Rectal smooth muscle tissue (tissue), 1 donor: ENCODE data around the gene MAST4.

Experiments
- H3K27ac ChIP-seq: one replicate; pipeline ENCODE4 v1.7.0; 2013; ENCODE audit warnings: low read depth, low read length, inconsistent platforms
- H3K27me3 ChIP-seq: one replicate; pipeline ENCODE4 v1.7.0; 2013; ENCODE audit warnings: low read length; ENCODE audit not compliant: control insufficient read depth, insufficient read depth
- H3K36me3 ChIP-seq: one replicate; pipeline ENCODE4 v1.7.0; 2013; ENCODE audit warnings: low read length; ENCODE audit not compliant: control insufficient read depth, insufficient read depth
- H3K4me1 ChIP-seq: one replicate; pipeline ENCODE4 v1.7.0; 2013; ENCODE audit warnings: low read length; ENCODE audit not compliant: control insufficient read depth, insufficient read depth
- H3K4me3 ChIP-seq: one replicate; pipeline ENCODE4 v1.7.0; 2013; ENCODE audit warnings: low read length
- H3K9ac ChIP-seq: one replicate; pipeline ENCODE4 v1.7.0; 2013; ENCODE audit warnings: low read length

MAST4 gene

DNA sequence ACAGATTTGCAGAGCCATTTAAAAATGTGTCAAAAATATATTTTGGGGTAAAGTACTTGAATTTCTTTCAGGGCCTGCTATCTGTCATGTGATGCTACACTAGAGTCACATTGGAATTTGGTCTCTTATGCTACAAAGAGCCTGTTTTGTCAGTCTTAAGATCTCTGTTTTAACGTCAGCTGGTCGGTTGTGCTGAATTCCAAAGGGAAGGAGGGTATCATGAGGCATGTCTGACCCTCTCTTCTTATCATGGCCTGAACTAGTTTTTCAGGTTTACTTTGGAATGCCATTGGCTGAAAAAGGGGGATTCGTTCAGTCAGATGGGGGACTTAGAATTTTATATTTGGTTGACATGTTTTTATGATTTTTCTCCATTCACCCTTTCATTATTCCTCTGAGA lies 309.8 kb downstream of the MAST4 start:
- Histone ChIP-seq H3K4me1 (no peaks in the 10 kb centered on the region), H3K4me3 (no peak overlapping the region), H3K27me3 (no peaks in the 10 kb centered on the region), H3K9ac (no peak overlapping the region), H3K36me3 (no peaks in the 10 kb centered on the region), H3K27ac (no peak overlapping the region)

DNA sequence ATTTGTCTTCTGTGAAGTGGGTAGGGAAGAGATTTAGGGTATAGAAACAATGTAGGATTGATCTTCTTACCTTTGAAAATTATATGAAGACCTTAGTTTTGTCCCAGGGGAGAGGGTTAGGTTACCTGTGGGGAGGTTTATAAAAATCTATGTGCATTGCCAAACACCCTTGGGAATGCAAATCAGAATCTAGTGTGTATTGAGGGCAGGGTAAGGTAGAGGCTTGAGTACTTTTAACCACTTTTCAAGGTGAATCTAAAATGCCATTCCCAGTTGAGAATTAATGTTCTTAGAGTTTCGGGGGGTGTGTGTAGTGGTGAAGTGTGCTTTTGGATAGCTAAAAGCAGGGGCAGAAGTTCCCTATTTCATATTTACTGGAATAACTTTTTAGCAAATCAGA lies 312.0 kb downstream of the MAST4 start:
- Histone ChIP-seq H3K27me3 (no peaks in the 10 kb centered on the region), H3K27ac (no peak overlapping the region), H3K4me1 (no peaks in the 10 kb centered on the region), H3K36me3 (no peaks in the 10 kb centered on the region), H3K4me3 (no peak overlapping the region), H3K9ac (no peak overlapping the region)

DNA sequence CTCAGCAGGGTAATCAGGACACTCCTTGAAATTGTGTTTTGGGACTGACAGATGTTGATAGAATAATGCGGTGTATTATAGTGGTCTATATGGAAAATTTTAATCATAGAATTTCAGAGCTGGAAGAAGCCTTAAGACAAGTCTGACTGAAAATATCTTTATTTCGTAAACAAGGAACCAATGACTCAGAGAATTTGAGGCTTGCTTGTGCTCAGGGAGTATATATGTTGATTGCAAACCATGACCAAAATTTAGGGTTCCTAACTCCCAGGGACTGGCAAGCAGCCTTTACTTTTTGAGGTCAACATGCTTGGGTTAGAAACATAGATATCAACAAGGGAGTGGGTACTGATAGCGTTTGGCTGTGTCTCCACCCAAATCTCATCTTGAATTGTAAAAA lies 313.2 kb downstream of the MAST4 start:
- Histone ChIP-seq H3K36me3 (no peaks in the 10 kb centered on the region), H3K27ac (no peak overlapping the region), H3K27me3 (no peaks in the 10 kb centered on the region), H3K4me1 (no peaks in the 10 kb centered on the region), H3K4me3 (no peak overlapping the region), H3K9ac (no peak overlapping the region)

DNA sequence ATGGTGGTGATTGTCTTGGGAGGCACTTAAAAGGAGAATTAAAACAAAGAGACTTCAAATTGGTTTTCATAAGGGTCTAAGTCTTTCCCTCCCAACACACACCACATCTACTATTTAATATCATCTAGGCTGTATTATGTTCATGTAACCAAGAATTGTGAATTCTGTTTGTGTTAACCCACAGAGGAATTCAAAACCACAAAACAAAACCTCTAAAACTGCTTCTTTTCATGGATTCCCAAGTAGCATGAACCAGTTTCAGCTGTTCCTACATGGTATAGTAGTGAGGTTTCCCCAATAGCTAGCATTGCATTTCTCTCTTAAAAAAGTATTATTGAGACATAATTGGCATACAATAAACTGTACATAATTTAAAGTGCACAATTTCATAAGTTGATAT lies 316.6 kb downstream of the MAST4 start:
- H3K36me3 ChIP-seq: no peaks in the 10 kb centered on the region

DNA sequence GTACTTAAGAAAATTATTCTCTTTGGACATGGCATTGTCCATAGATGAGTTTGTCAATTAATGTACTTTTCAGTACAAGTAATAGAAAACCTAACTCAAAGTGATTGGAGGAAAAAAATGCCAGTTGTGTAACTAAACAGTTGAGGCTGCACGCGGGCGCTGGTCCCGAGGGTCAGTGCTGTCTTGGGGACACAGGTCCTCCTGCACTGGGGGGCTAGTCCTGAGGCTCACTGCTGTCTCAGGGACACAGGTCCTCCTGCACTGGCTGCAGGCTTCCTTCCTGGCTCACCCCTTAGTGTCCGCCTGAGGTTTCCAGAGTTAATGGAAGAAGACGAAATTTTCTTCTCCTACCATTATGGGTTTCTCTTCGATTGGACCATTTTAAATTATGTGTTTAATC lies 319.3 kb downstream of the MAST4 start:
- H3K4me1 ChIP-seq: no peaks in the 10 kb centered on the region
- H3K27me3 ChIP-seq: no peaks in the 10 kb centered on the region
- H3K36me3 ChIP-seq: no peaks in the 10 kb centered on the region
- H3K27ac ChIP-seq: no peak overlapping the region
- no peak overlapping the region for H3K9ac ChIP-seq
- H3K4me3 ChIP-seq: no peak overlapping the region

More for the DNA sequence above, 316.6 kb downstream of the MAST4 start:
- no peak overlapping the region for H3K27ac ChIP-seq
- H3K4me3 ChIP-seq: no peak overlapping the region
- H3K27me3 ChIP-seq: no peaks in the 10 kb centered on the region
- no peak overlapping the region for H3K9ac ChIP-seq
- H3K4me1 ChIP-seq: no peaks in the 10 kb centered on the region

DNA sequence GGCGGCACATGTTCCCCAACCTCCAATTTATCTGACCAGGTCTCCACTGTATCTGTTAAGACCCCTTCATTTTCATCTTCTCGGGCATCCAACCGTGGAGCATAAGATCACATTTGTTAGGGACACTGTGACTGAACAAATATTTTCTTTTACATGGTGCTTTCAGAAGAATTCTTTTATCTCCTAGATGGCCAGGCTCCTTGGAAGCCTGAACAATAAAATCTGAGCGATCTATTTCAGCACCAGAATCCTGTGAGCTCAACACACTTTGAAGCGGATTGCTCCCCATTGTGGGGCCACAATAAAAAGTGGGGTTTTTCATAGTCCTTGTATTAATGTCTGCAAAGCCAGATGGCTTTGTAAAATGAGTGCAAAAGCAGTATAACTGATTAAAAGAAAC lies 326.7 kb downstream of the MAST4 start:
- H3K4me3 ChIP-seq: no peak overlapping the region
- H3K27me3 ChIP-seq: no peaks in the 10 kb centered on the region
- H3K27ac ChIP-seq: no peak overlapping the region

DNA sequence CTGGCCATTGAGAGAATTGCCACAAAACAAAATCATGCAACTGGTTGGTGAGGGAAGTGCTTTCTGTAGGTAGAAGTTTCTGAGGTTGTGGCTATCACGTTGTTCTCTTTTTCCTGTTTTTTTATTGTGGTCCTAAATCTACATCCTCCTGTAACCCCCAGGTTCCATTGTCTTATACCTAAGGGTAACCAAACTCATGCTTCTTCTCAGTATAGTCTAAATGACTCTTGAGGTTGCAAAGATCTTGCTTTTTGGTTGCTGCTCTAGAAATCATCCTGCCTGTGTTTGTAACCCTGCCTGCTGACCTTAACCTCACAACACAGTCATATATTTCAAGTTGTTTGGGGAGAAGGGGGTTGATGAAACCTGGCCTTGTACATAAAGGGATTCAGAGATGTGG lies 327.3 kb downstream of the MAST4 start:
- Histone ChIP-seq H3K9ac (no peak overlapping the region), H3K27ac (no peak overlapping the region), H3K36me3 (no peaks in the 10 kb centered on the region)

More for the DNA sequence above, 326.7 kb downstream of the MAST4 start:
- H3K36me3 ChIP-seq: no peaks in the 10 kb centered on the region
- H3K9ac ChIP-seq: no peak overlapping the region
- no peaks in the 10 kb centered on the region for H3K4me1 ChIP-seq

DNA sequence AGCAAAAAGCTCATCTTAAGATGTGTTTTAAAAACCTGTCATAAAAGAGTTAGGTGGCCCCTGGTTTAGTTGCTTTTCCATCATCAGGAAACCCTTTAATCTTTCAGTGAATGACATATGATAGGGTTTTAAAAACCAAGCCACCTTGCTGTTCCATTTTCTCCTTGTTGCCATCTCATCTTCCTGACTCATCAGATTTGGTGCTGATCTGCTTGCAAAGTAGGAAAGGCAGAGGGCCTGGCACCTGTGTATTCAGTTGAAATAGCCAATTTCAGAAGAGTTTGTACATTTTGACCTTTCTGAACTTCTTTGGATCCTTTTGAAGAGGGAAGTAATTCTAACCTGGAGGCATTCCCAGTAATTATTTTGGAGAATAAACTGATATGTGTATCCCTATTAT lies 327.7 kb downstream of the MAST4 start:
- no peak overlapping the region for H3K27ac ChIP-seq
- no peaks in the 10 kb centered on the region for H3K4me1 ChIP-seq
- no peaks in the 10 kb centered on the region for H3K27me3 ChIP-seq
- H3K36me3 ChIP-seq: no peaks in the 10 kb centered on the region
- no peak overlapping the region for H3K4me3 ChIP-seq
- H3K9ac ChIP-seq: no peak overlapping the region

More for the DNA sequence above, 327.3 kb downstream of the MAST4 start:
- Histone ChIP-seq H3K4me3 (no peak overlapping the region), H3K27me3 (no peaks in the 10 kb centered on the region), H3K4me1 (no peaks in the 10 kb centered on the region)

DNA sequence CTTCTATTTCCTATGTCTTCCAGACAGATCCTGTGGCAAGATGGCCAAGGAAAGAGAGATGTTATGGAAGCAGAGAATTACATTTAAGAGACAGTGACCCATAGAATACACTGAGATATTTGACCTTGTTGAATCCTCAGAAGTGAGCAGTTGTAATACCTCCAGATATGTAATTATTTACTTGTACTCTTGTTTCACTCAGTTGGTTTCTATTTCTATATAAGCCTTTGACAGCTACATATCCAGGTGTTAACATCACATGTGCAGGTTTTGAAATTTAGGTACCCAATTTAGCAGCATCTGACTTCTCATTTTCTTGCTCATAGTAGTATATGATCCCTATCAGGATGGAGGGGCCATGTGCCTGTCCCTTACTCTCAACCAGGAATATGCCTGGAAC lies 330.9 kb downstream of the MAST4 start:
- no peaks in the 10 kb centered on the region for H3K4me1 ChIP-seq

DNA sequence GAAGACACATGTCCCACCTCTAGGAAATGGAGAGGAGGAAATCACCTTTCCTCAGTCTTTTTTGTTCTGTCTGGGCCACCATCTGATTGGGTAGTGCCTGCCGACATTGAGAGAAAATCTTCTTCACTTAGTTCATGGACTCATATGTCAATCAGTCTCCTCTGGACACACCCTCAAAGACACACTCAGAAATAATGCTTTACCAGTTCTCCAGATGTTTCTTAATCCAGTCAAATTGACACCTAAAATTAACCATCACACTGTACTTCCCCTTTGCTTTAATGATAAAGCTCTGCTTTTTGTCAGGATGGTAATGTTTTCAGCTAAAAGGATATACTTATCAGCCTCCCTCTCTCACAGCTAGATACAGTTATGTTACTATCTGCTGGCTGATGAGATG lies 333.1 kb downstream of the MAST4 start:
- Histone ChIP-seq H3K4me3 (no peak overlapping the region), H3K36me3 (no peaks in the 10 kb centered on the region), H3K9ac (no peak overlapping the region), H3K27ac (no peak overlapping the region), H3K27me3 (no peaks in the 10 kb centered on the region), H3K4me1 (no peaks in the 10 kb centered on the region)

More for the DNA sequence above, 330.9 kb downstream of the MAST4 start:
- H3K27ac ChIP-seq: no peak overlapping the region
- no peak overlapping the region for H3K9ac ChIP-seq
- H3K36me3 ChIP-seq: no peaks in the 10 kb centered on the region
- no peak overlapping the region for H3K4me3 ChIP-seq
- no peaks in the 10 kb centered on the region for H3K27me3 ChIP-seq

DNA sequence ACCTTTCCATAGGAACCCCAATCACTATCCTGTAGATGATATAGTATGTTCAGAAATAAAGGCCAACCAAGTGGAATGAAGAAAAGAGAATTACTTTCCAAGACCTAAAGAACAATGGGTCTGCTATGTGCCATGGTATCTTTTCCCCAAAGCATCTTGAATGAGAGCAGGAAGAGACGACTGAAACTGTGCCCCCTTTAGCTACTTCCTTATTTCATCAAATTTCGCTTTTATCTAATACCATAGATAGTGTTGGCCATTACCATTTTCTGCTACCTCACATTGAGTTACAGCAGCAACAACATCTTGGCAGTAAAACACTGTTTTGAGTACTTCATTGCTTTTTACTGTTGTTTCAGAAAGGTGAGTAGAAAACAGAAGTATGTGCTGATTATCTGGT lies 333.8 kb downstream of the MAST4 start:
- Histone ChIP-seq H3K9ac (no peak overlapping the region), H3K27me3 (no peaks in the 10 kb centered on the region), H3K4me1 (no peaks in the 10 kb centered on the region), H3K4me3 (no peak overlapping the region), H3K27ac (no peak overlapping the region), H3K36me3 (no peaks in the 10 kb centered on the region)

DNA sequence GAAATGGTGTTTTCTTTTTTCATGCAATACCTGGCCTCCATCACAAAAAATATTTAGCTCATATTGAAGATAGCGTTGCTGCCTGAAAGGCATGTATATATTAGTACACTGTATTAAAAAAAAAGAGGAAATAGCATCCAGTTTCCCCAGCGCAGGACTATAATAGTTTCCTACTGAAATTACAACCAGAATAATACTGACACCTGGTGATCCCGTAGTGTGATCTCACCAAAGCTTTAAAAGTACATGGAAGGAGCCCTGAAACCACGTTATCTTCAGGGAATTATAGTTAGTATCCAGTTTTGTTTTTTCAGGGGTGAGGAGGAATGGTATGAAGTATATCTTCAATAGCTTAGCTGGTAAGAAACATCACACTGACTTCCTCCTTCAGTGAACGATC lies 335.5 kb downstream of the MAST4 start:
- no peaks in the 10 kb centered on the region for H3K4me1 ChIP-seq
- no peaks in the 10 kb centered on the region for H3K27me3 ChIP-seq
- no peak overlapping the region for H3K27ac ChIP-seq
- H3K36me3 ChIP-seq: no peaks in the 10 kb centered on the region
- H3K4me3 ChIP-seq: no peak overlapping the region
- no peak overlapping the region for H3K9ac ChIP-seq

DNA sequence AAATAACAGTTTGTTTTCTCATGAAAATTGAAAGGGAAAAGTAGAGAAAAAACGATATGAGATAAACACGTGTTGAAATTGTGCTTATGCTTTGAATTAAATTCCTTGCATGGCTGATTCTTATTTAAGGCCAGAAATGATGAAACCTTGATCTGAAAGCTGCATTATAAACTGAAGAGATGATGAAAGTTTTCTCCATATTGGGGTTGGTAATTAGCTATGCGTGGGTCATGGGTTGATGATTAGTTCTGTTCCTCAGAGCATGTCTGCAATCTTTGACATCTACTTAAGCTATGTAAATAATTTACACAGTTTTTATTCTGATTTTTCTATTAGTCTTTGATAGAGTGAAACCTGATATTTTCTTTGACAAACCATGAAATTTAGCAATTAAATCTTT lies 336.3 kb downstream of the MAST4 start:
- Histone ChIP-seq H3K27me3 (no peaks in the 10 kb centered on the region), H3K4me3 (no peak overlapping the region), H3K27ac (no peak overlapping the region), H3K36me3 (no peaks in the 10 kb centered on the region), H3K9ac (no peak overlapping the region), H3K4me1 (no peaks in the 10 kb centered on the region)
